ENCODE results near the gene TOX2.

Gene TOX2

DNA sequence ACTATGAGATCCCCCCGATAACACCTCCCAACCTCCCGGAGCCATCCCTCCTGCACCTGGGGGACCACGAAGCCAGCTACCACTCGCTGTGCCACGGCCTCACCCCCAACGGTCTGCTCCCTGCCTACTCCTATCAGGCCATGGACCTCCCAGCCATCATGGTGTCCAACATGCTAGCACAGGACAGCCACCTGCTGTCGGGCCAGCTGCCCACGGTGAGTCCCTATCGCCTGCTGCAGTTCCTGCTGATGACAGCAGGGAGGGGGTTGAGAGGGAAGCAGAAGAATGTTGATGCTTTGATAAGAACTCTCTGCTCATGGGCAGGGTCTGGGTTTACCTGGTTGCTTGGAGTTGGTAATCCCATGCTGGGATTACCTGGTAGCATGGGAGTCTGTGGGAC, 91.9 kb downstream of the TOX2 start:
- DNase-seq (ENCODE audit: low read depth) = no peak

GRCh38 chr20:44008806-44009678, 94.4 kb downstream of the TOX2 start:
- no peaks in the 10 kb centered on the region for H3K36me3 ChIP-seq (ENCODE audit: control insufficient read depth, insufficient read depth, low read length, severe bottlenecking)
- no peaks in the 10 kb centered on the region for H3K4me1 ChIP-seq (ENCODE audit: control insufficient read depth, insufficient read depth, low read length)
- H3K4me3 ChIP-seq (ENCODE audit: low read length) = no peak overlapping the region
- peaks cover 3% of the 10 kb centered on the region for H3K9me3 ChIP-seq (ENCODE audit: control insufficient read depth, low read length)
- H3K9ac ChIP-seq (ENCODE audit: low read length) = no peak overlapping the region
- H3K27me3 ChIP-seq (replicated peaks; ENCODE audit: control insufficient read depth, insufficient read depth, low read length) = peaks cover 11% of the 10 kb centered on the region
- no peak for DNase-seq (ENCODE audit: low read depth)

More for the DNA sequence above, 91.9 kb downstream of the TOX2 start:
- no peaks in the 10 kb centered on the region for H3K9me3 ChIP-seq (ENCODE audit: control insufficient read depth, low read length)
- H3K4me3 ChIP-seq (ENCODE audit: low read length) = no peak overlapping the region
- H3K36me3 ChIP-seq (ENCODE audit: control insufficient read depth, insufficient read depth, low read length, severe bottlenecking) = no peaks in the 10 kb centered on the region
- peaks cover 16% of the 10 kb centered on the region for H3K27me3 ChIP-seq (replicated peaks; ENCODE audit: control insufficient read depth, insufficient read depth, low read length)
- H3K4me1 ChIP-seq (ENCODE audit: control insufficient read depth, insufficient read depth, low read length) = no peaks in the 10 kb centered on the region
- no peak overlapping the region for H3K9ac ChIP-seq (ENCODE audit: low read length)

- no peak for DNase-seq (ENCODE audit: low read depth)
Observed at GRCh38 chr20:44009679-44009992, 95.0 kb downstream of the TOX2 start.

GRCh38 chr20:44010162-44010704, 95.6 kb downstream of the TOX2 start:
- no peak overlapping the region for H3K9ac ChIP-seq (ENCODE audit: low read length)
- H3K4me3 ChIP-seq (ENCODE audit: low read length) = no peak overlapping the region
- peaks cover 3% of the 10 kb centered on the region for H3K9me3 ChIP-seq (ENCODE audit: control insufficient read depth, low read length)
- no peaks in the 10 kb centered on the region for H3K36me3 ChIP-seq (ENCODE audit: control insufficient read depth, insufficient read depth, low read length, severe bottlenecking)
- peaks cover 21% of the 10 kb centered on the region for H3K27me3 ChIP-seq (replicated peaks; ENCODE audit: control insufficient read depth, insufficient read depth, low read length)
- no peak for DNase-seq (ENCODE audit: low read depth)
- no peaks in the 10 kb centered on the region for H3K4me1 ChIP-seq (ENCODE audit: control insufficient read depth, insufficient read depth, low read length)

More at GRCh38 chr20:44009679-44009992, 95.0 kb downstream of the TOX2 start:
- no peaks in the 10 kb centered on the region for H3K4me1 ChIP-seq (ENCODE audit: control insufficient read depth, insufficient read depth, low read length)
- no peak overlapping the region for H3K4me3 ChIP-seq (ENCODE audit: low read length)
- H3K36me3 ChIP-seq (ENCODE audit: control insufficient read depth, insufficient read depth, low read length, severe bottlenecking) = no peaks in the 10 kb centered on the region
- H3K9me3 ChIP-seq (ENCODE audit: control insufficient read depth, low read length) = peaks cover 3% of the 10 kb centered on the region
- H3K9ac ChIP-seq (ENCODE audit: low read length) = no peak overlapping the region
- peaks cover 17% of the 10 kb centered on the region for H3K27me3 ChIP-seq (replicated peaks; ENCODE audit: control insufficient read depth, insufficient read depth, low read length)

- Histone ChIP-seq H3K36me3 (ENCODE audit: control insufficient read depth, insufficient read depth, low read length, severe bottlenecking) (no peaks in the 10 kb centered on the region), H3K4me3 (ENCODE audit: low read length) (no peak overlapping the region), H3K9ac (ENCODE audit: low read length) (no peak overlapping the region), H3K9me3 (ENCODE audit: control insufficient read depth, low read length) (peaks cover 3% of the 10 kb centered on the region), H3K27me3 (replicated peaks; ENCODE audit: control insufficient read depth, insufficient read depth, low read length) (peaks cover 31% of the 10 kb centered on the region), H3K4me1 (ENCODE audit: control insufficient read depth, insufficient read depth, low read length) (no peaks in the 10 kb centered on the region)
- DNase-seq (ENCODE audit: low read depth) = no peak
Observed at GRCh38 chr20:44011251-44011940, 96.7 kb downstream of the TOX2 start.

DNA sequence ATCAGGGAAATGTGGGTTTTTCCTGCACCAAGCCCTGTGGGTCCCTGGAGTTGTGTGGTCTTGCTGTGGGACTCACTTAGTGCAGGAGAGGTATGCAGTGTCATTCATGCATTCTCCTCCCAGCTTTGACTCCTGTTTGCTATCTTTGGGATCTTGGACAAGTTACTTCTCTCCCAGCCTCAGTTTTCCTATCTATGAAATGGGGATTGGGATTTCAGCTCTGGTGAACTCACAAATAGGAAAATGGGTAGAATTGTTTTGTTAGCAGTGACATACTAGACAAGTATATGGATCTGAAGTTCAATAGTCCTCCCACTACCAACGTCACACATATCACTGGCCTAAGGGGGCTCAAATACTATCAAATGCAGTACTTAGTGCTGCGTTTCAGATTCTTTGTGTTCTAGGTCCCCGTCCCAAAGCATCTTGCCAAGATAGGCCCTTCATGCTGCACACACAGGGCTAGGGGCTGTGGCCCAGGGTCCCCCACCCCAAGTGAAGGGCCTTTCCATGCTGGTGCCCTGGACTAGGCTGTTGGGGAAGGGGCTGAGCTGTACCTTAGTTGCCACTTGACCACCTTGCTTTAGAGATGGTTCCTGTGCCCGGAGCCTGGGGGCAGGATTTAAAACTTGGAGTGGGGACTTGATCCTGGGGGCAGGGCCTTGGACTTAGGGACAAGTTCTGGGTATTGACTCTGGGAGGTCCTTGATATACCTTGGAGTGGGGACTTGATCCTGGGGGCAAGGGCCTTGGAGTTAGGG, 98.0 kb downstream of the TOX2 start:
- no peak for DNase-seq (ENCODE audit: low read depth)
- Histone ChIP-seq H3K27me3 (replicated peaks; ENCODE audit: control insufficient read depth, insufficient read depth, low read length) (peaks cover 33% of the 10 kb centered on the region), H3K9me3 (ENCODE audit: control insufficient read depth, low read length) (peaks cover 3% of the 10 kb centered on the region), H3K4me1 (ENCODE audit: control insufficient read depth, insufficient read depth, low read length) (no peaks in the 10 kb centered on the region), H3K9ac (ENCODE audit: low read length) (no peak overlapping the region), H3K36me3 (ENCODE audit: control insufficient read depth, insufficient read depth, low read length, severe bottlenecking) (no peaks in the 10 kb centered on the region), H3K4me3 (ENCODE audit: low read length) (no peak overlapping the region)

DNA sequence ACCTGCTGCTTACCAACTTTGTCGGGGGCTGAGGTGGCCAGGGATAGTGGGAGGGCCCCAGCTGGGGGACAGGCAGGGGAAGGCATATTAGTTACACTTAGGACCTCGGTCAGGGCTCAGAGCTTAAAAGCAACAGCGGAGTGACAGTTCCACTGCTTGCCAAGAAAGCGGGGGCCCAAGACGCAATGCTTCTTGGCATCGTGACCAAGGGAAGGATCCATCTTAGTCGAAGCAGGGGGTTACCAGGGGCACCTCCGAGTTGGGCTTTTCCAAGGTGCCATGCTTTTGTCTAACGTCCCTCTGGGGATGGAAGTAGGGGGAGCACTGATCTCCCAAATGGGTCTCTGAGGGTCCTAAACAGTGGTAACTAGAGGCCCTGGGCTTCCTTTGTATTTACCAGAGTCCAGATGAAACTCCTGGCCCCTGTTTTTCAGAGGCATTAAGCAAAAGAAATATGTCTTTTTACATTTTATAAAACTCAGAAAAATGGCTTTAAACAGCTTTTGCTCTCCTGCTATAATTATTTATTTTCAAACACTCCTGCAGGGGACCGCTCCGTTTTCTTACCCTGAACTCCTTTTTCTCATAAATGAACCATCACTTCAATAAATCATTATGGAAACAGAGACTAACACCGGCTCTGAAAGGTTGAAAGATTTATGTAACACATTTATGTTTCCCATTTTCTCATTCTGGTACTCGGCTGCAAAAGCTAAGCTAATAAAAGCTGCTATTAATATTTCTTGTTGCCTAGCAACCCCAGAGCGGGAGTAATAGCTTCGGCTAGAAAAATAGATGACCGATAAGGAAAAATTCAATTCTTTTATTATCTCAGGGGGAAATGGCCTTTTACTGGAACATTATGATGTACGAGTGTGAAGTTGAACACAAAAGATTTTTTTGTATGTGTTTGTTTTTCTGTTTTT, 100.4 kb downstream of the TOX2 start:
- peaks cover 33% of the 10 kb centered on the region for H3K27me3 ChIP-seq (replicated peaks; ENCODE audit: control insufficient read depth, insufficient read depth, low read length)
- H3K36me3 ChIP-seq (ENCODE audit: control insufficient read depth, insufficient read depth, low read length, severe bottlenecking) = no peaks in the 10 kb centered on the region
- H3K4me1 ChIP-seq (ENCODE audit: control insufficient read depth, insufficient read depth, low read length) = peaks cover 5% of the 10 kb centered on the region
- no peak overlapping the region for H3K9ac ChIP-seq (ENCODE audit: low read length)
- DNase-seq (ENCODE audit: low read depth) = no peak
- H3K9me3 ChIP-seq (ENCODE audit: control insufficient read depth, low read length) = peaks cover 3% of the 10 kb centered on the region
- no peak overlapping the region for H3K4me3 ChIP-seq (ENCODE audit: low read length)

DNA sequence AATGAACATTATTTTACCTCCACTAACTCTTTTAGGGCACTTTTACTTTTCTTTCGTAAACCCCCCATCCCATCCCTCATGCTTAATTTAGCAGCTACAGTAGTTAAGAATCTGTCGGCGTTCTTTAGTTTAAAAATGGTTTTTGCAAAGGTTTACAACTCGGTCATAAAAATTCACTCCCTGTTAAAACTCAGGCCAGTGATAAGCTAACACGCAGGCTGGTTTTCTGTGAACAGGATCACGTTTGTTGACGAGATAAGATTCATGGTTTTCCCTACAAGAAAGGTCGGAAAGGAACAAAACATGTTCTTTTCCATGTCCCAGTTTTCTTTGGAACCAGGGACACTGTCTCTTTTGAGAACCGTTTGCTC, 101.1 kb downstream of the TOX2 start:
- Histone ChIP-seq H3K27me3 (replicated peaks; ENCODE audit: control insufficient read depth, insufficient read depth, low read length) (peaks cover 31% of the 10 kb centered on the region), H3K9ac (ENCODE audit: low read length) (no peak overlapping the region), H3K9me3 (ENCODE audit: control insufficient read depth, low read length) (peaks cover 3% of the 10 kb centered on the region), H3K36me3 (ENCODE audit: control insufficient read depth, insufficient read depth, low read length, severe bottlenecking) (no peaks in the 10 kb centered on the region), H3K4me1 (ENCODE audit: control insufficient read depth, insufficient read depth, low read length) (peaks cover 5% of the 10 kb centered on the region), H3K4me3 (ENCODE audit: low read length) (no peak overlapping the region)
- DNase-seq (ENCODE audit: low read depth) = no peak

GRCh38 chr20:44016525-44016924, 101.9 kb downstream of the TOX2 start:
- H3K9ac ChIP-seq (ENCODE audit: low read length) = no peak overlapping the region
- H3K36me3 ChIP-seq (ENCODE audit: control insufficient read depth, insufficient read depth, low read length, severe bottlenecking) = no peaks in the 10 kb centered on the region
- H3K4me3 ChIP-seq (ENCODE audit: low read length) = no peak overlapping the region
- H3K27me3 ChIP-seq (replicated peaks; ENCODE audit: control insufficient read depth, insufficient read depth, low read length) = peaks cover 26% of the 10 kb centered on the region
- DNase-seq (ENCODE audit: low read depth) = no peak
- H3K9me3 ChIP-seq (ENCODE audit: control insufficient read depth, low read length) = peaks cover 3% of the 10 kb centered on the region
- peaks cover 5% of the 10 kb centered on the region for H3K4me1 ChIP-seq (ENCODE audit: control insufficient read depth, insufficient read depth, low read length)

- Histone ChIP-seq H3K9ac (ENCODE audit: low read length) (no peak overlapping the region), H3K9me3 (ENCODE audit: control insufficient read depth, low read length) (peaks cover 3% of the 10 kb centered on the region), H3K4me3 (ENCODE audit: low read length) (no peak overlapping the region), H3K27me3 (replicated peaks; ENCODE audit: control insufficient read depth, insufficient read depth, low read length) (peaks cover 24% of the 10 kb centered on the region), H3K36me3 (ENCODE audit: control insufficient read depth, insufficient read depth, low read length, severe bottlenecking) (no peaks in the 10 kb centered on the region), H3K4me1 (ENCODE audit: control insufficient read depth, insufficient read depth, low read length) (peaks cover 5% of the 10 kb centered on the region)
- no peak for DNase-seq (ENCODE audit: low read depth)
Observed at GRCh38 chr20:44017211-44017610, 102.6 kb downstream of the TOX2 start.
